NCI-H1092 (cell line): ENCODE data around the gene CIROP.

Source experiments
- DNase-seq: peaks from one replicate; lab custom pipeline; 2025; lab: John Stamatoyannopoulos, UW

Gene CIROP, protein sequence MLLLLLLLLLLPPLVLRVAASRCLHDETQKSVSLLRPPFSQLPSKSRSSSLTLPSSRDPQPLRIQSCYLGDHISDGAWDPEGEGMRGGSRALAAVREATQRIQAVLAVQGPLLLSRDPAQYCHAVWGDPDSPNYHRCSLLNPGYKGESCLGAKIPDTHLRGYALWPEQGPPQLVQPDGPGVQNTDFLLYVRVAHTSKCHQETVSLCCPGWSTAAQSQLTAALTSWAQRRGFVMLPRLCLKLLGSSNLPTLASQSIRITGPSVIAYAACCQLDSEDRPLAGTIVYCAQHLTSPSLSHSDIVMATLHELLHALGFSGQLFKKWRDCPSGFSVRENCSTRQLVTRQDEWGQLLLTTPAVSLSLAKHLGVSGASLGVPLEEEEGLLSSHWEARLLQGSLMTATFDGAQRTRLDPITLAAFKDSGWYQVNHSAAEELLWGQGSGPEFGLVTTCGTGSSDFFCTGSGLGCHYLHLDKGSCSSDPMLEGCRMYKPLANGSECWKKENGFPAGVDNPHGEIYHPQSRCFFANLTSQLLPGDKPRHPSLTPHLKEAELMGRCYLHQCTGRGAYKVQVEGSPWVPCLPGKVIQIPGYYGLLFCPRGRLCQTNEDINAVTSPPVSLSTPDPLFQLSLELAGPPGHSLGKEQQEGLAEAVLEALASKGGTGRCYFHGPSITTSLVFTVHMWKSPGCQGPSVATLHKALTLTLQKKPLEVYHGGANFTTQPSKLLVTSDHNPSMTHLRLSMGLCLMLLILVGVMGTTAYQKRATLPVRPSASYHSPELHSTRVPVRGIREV

DNA sequence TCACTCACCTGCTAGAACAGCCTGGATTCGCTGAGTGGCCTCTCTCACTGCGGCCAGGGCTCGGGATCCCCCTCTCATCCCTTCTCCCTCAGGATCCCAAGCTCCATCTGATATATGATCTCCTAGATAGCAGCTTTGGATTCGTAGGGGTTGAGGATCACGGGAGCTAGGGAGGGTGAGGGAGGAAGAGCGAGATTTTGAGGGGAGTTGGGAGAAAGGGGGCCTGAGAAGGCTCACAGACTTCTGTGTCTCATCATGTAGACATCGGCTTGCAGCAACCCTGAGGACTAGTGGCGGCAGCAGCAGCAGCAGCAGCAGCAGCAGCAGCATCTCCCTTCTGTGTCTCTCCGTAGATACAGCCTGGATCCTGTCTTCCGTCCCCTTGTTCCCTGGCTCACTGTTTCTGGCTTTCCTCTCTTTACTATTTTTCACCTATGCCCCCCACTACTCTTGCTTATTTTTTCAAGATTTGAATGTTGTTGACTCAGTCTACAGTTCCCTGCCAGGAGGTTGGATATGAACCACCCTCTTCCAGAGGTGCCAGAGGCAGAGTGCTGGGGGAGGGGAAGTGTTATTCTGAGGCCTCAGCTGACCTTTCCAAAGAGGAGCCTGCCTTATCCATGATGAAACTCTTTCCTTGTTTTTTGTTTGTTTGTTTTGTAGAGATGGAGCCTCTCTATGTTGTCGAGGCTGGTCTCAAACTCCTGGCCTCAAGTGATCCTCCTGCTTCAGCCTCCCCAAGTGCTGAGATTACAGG is at the start of gene CIROP:
Gene CIROP, minus strand, starts transcription at position 399 of the 757 bp plus-strand sequence. Its CDS starts 69 bp downstream, at position 330.
- DNase-seq, result no peak

GRCh38 chr14:23153851-23154796 is 49.3 kb upstream of the CIROP start:
- no peak for DNase-seq

DNA sequence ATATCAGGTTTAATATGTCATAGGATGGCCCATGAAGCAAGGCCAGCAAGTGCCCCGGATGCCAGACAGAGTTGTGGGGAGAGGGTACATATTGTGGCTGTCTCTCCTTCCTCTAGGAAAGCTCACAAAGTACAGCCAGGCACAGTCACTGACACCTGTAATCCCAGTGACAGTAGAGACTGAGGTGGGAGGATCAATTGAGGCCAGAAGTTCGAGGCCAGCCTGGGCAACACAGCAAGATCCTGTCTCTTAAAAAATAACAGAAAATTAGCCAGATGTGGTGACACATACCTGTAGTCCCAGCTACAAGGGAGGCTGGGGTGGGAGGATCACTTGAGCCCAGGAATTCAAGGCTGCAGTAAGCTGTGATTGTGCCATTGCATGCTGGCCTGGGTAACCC is 46.6 kb upstream of the CIROP start:
- DNase-seq, result no peak

DNA sequence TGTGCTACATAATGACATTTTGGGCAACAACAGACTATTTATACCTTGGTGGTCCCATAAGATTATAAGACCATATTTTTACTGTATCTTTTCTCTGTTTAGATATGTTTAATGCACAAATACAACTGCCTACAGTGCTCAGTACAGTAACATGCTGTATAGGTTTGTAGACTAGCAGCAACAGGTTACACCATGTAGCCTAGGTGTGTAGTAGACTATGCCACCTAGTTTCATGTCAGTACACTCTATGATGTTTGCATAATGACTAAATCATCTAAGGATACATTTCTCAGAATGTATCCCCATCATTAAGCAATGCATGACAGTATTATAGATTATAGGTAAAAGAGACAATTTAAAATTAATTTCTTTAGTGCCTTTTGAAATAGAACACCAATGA is 45.0 kb upstream of the CIROP start:
- DNase-seq, result no peak

GRCh38 chr14:23148591-23149249 is 43.9 kb upstream of the CIROP start:
- no peak for DNase-seq

GRCh38 chr14:23147676-23148075 is 42.9 kb upstream of the CIROP start:
- no peak for DNase-seq

DNA sequence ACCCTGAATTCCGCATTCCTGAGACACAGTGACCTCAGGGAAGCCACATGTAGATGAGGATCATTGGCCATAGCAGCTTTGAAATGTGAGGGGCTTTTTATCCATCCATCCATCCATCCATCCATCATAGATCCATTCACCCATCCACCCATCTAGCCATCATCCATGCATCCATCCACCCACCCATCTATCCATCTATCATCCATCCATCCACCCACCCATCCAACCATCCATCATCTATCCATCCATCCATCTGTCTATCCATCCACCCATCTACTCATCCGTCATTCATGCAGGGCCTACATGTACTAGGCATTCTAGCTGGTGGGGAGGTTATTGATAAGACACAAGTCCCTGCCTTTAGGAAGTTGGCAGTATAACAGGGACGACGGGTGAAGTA is 42.2 kb upstream of the CIROP start:
- DNase-seq, result no peak

DNA sequence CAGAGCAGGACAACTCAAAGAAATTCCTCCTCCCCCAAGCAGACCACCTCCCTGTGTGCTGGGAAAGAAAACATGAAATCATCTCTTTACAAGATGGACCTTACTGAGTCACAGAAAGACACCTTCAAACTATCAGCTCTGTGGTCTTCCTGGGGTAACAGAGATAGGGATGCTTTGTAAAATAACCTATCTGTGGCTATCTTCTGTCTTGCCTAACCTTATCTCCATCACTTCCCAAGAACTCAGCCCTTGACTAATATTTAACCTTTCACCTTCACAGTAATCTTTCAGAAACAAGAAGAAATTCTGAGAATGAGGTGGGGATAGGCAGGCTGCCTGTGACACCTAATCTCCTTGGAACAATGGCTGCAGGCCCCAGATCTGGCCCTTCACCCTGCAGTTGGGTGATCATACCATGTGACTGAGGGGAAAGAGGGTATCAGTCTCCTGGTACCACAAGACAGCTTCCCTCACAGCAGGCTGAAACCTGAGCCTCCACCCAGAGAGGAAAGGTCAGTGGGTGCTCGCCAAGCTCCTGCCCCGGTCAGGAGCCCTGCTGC is 41.6 kb upstream of the CIROP start:
- DNase-seq, result no peak

GRCh38 chr14:23145794-23146350 is 41.1 kb upstream of the CIROP start:
- no peak for DNase-seq

DNA sequence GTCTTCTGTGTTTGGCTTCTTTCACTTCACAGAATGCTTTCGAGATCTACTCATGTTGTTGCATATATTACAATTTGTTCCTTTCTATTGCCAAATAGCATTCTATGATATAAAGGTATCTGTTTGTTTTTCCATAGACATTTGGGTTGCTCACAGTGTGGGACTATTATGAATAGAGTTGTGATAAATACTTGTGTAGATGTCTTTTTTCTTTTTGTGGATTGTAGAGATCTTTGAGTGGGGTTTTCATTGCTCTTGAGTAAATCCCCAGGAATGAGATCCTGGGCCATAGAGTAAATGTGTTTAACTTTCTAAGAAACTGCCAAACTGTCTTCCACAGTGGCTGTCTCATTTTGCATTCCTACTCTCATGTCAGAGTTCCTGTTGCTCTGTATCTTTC is 39.1 kb upstream of the CIROP start:
- no peak for DNase-seq

- DNase-seq, result no peak
Observed at GRCh38 chr14:23142826-23143225, 38.0 kb upstream of the CIROP start.

DNA sequence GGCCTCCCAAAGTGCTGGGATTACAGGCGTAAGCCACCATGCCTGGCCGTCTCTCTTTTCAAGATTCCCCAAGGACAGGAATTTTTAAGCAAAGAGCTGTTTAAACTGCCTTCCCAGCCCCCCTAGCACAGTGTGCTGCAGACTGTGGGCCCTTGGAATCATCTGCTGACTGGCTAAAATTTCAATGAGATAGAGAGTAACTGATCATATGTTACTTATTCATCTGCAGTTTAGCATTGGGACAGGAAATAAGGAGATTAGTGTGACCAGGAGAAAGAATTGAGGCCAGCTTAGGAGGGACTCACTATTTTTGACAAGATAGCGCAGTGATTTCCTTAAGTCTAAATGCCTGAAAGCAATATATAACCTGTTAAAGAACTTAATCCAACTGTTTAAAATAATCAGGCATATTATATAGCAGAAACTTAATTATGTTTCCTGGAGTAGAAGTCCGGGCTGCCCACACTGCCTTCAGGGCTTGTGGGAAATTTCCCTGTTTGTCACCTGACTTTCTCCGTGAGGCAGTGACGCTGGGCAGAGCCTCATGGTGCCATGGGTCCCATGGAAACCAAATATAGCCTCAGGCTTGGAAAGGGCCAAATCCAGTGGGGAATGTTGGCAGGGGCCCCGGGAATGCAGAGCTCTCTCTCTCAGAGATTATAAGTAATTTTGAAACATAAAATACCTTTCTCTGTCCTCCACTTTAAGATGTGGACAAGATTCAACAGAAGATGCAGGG is 37.1 kb upstream of the CIROP start:
- DNase-seq, result no peak

DNA sequence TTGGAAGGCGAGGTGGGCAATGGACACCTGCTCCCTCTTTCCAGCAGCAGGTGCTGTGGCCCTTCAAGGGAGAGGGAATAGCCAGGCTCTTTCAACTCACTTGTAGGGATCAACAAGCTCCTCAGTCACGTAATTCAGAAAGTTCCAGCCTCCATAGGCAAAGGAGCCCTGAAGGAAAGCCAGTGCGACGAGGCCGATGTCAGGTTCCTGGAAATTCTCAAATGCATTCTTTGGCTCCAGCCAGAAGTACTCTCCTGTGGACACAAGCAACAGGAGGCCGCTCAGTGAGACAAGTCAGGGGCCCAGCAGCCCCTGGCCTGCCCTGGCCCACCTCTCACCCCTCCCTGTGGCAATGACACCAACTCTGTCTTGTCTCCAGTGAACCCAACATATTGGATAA is 35.6 kb upstream of the CIROP start:
- no peak for DNase-seq

DNA sequence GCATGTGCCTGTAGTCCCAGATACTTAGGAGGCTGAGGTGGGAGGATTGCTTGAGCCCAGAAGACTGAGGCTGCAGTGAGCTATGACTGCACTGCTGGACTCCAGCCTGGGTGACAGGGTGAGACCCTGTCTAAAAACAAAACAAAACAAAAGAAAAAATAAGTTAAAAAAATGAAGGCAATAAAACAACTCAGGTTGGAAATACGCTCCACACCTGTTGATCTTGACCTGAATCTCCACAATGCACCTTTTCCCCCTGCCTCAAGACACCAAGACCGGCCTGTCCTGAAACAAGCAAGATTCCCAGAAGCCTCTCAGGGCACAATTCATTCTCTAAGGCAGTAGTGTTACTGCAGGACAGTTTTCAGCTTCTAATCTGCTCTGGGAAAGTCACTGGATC is 35.1 kb upstream of the CIROP start:
- no peak for DNase-seq

- DNase-seq, result no peak
Observed at GRCh38 chr14:23137813-23138535, 33.2 kb upstream of the CIROP start.

- DNase-seq, result peak; percentile 27
Observed at GRCh38 chr14:23137192-23137812, 32.5 kb upstream of the CIROP start.

DNA sequence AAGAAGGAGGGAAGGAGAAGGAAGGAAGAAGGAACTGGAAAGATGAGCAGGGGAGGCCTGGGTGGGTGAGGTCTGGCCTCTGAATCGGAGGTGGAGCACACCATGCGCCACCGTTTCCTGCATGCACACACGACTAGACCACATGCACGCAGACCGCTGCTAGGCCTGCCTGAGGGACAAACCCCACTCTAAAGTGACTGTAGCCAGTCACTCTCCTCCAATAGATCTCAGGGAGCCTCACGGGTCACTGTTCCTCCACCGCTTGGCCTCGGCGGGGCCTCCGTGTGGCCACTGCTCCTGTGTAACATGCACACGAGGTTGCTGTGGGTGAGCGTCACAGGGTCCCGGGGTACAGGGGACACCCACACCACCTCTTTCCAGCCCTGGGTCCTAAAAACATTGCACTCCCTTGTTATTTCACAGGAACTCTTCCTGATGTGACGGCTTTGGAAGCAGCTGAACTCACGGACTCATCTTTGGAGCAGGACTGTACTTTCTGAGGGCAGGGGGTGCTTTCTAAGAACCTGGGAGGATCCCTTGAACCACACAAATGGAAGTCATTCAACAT is 31.9 kb upstream of the CIROP start:
- no peak for DNase-seq

GRCh38 chr14:23132970-23133369 is 28.2 kb upstream of the CIROP start:
- no peak for DNase-seq
